ENCODE results near the gene SLC6A13.
A peak's percentile ranks its signal among the peaks of the same experiment; 100 is the strongest.
"Not testable (repeated sequence)": the region's sequence is repeated elsewhere in the genome, so short reads cannot be mapped to it uniquely, and the experiment has no call there.

The SLC6A13 gene

GRCh38 chr12:262817-263216 is at the start of gene SLC6A13:
Gene SLC6A13 (minus strand): TSS chr12:262836. CDS start chr12:260052, 2,784 bp downstream.
- DNase-seq (ENCODE audit: low read depth): no peak

- no peak for DNase-seq (ENCODE audit: low read depth)
Measured at GRCh38 chr12:308511-308910, 45.9 kb upstream of the SLC6A13 start.

GRCh38 chr12:307406-307805 is 44.8 kb upstream of the SLC6A13 start:
- DNase-seq (ENCODE audit: low read depth): no peak

- DNase-seq (ENCODE audit: low read depth): no peak
Measured at GRCh38 chr12:304805-305204, 42.2 kb upstream of the SLC6A13 start.

GRCh38 chr12:302766-303165 is 40.1 kb upstream of the SLC6A13 start:
- not testable (repeated sequence) for DNase-seq (ENCODE audit: low read depth)

GRCh38 chr12:300166-300565 is 37.5 kb upstream of the SLC6A13 start:
- not testable (repeated sequence) for DNase-seq (ENCODE audit: low read depth)

- not testable (repeated sequence) for DNase-seq (ENCODE audit: low read depth)
Measured at GRCh38 chr12:299511-299910, 36.9 kb upstream of the SLC6A13 start.

GRCh38 chr12:298059-298458 is 35.4 kb upstream of the SLC6A13 start:
- DNase-seq (ENCODE audit: low read depth): not testable (repeated sequence)

GRCh38 chr12:295132-295531 is 32.5 kb upstream of the SLC6A13 start:
- no peak for DNase-seq (ENCODE audit: low read depth)

GRCh38 chr12:293199-293598 is 30.6 kb upstream of the SLC6A13 start:
- DNase-seq (ENCODE audit: low read depth): no peak

- no peak for DNase-seq (ENCODE audit: low read depth)
Measured at GRCh38 chr12:292186-292585, 29.6 kb upstream of the SLC6A13 start.

GRCh38 chr12:291153-291723 is 28.6 kb upstream of the SLC6A13 start:
- no peak for DNase-seq (ENCODE audit: low read depth)

GRCh38 chr12:288687-289086 is 26.1 kb upstream of the SLC6A13 start:
- DNase-seq (ENCODE audit: low read depth): peak; percentile 68

- no peak for DNase-seq (ENCODE audit: low read depth)
Measured at GRCh38 chr12:286531-287300, 24.1 kb upstream of the SLC6A13 start.

GRCh38 chr12:278046-278445 is 15.4 kb upstream of the SLC6A13 start:
- DNase-seq (ENCODE audit: low read depth): no peak

GRCh38 chr12:275812-276211 is 13.2 kb upstream of the SLC6A13 start:
- DNase-seq (ENCODE audit: low read depth): no peak

- DNase-seq (ENCODE audit: low read depth): no peak
Measured at GRCh38 chr12:273382-273781, 10.7 kb upstream of the SLC6A13 start.

GRCh38 chr12:272942-273341 is 10.3 kb upstream of the SLC6A13 start:
- DNase-seq (ENCODE audit: low read depth): no peak

- DNase-seq (ENCODE audit: low read depth): no peak
Measured at GRCh38 chr12:271161-271560, 8.5 kb upstream of the SLC6A13 start.

GRCh38 chr12:269191-269590 is 6.6 kb upstream of the SLC6A13 start:
- no peak for DNase-seq (ENCODE audit: low read depth)

GRCh38 chr12:268483-268840 is 5.8 kb upstream of the SLC6A13 start:
- DNase-seq (ENCODE audit: low read depth): no peak

GRCh38 chr12:267581-268482 is 5.2 kb upstream of the SLC6A13 start:
- DNase-seq (ENCODE audit: low read depth): no peak

GRCh38 chr12:265096-265495 is 2.5 kb upstream of the SLC6A13 start:
- DNase-seq (ENCODE audit: low read depth): no peak
